WERI-Rb-1 (cell line): ENCODE measurements around the gene LCT.

Experiments used
- DNase-seq: peaks from one replicate; pipeline ENCODE4 v3.0.0-alpha.2; 2020
- H3K27ac ChIP-seq: fragments of 250-450 bp; sonication (Bioruptor Pico); 2 replicates; pipeline ENCODE4 v1.5.1; 2020; ENCODE audit warnings: mild to moderate bottlenecking, moderate library complexity
- H3K27me3 ChIP-seq: fragments of 250-450 bp; sonication (Bioruptor Pico); 2 replicates; pipeline ENCODE4 v1.5.1; 2021; ENCODE audit warnings: mild to moderate bottlenecking, low read depth, moderate library complexity; ENCODE audit not compliant: insufficient read depth, severe bottlenecking
- H3K36me3 ChIP-seq: fragments of 250-450 bp; sonication (Bioruptor Pico); 2 replicates; pipeline ENCODE4 v1.5.1; 2020; ENCODE audit warnings: mild to moderate bottlenecking, moderate library complexity
- H3K4me3 ChIP-seq: 2 replicates; pipeline ENCODE4 v1.5.1; 2011; ENCODE audit warnings: low read depth, mild to moderate bottlenecking, control low read depth, low read length
- H3K9me3 ChIP-seq: fragments of 250-450 bp; sonication (Bioruptor Pico); 2 replicates; pipeline ENCODE4 v1.5.1; 2021; ENCODE audit warnings: mild to moderate bottlenecking, moderate library complexity; ENCODE audit not compliant: severe bottlenecking
- CTCF ChIP-seq: IDR thresholded peaks from 2 replicates; pipeline ENCODE4 v1.5.1; 2011; ENCODE audit warnings: low read depth, mild to moderate bottlenecking, control low read depth, inconsistent platforms, low read length

LCT gene

GRCh38 chr2:135792401-135793150, 44.4 kb downstream of the LCT start:
- Histone ChIP-seq H3K36me3 (peaks cover 4% of the 10 kb centered on the region; the same call in 1 of the 2 replicates), H3K4me3 (no peak overlapping the region), H3K27me3 (no peaks in the 10 kb centered on the region), H3K9me3 (peaks cover 5% of the 10 kb centered on the region), H3K27ac (no peak overlapping the region)
- DNase-seq = no peak
- TF ChIP-seq CTCF = no peak

GRCh38 chr2:135791418-135792190, 45.4 kb downstream of the LCT start:
- peaks cover 5% of the 10 kb centered on the region for H3K9me3 ChIP-seq
- H3K27ac ChIP-seq = no peak overlapping the region
- no peak for TF ChIP-seq CTCF
- H3K4me3 ChIP-seq = no peak overlapping the region
- no peaks in the 10 kb centered on the region for H3K27me3 ChIP-seq
- peaks cover 9% of the 10 kb centered on the region; the same call in 1 of the 2 replicates for H3K36me3 ChIP-seq
- no peak for DNase-seq

- DNase-seq = no peak
- Histone ChIP-seq H3K27ac (no peak overlapping the region), H3K9me3 (peaks cover 5% of the 10 kb centered on the region), H3K36me3 (peaks cover 16% of the 10 kb centered on the region), H3K4me3 (no peak overlapping the region), H3K27me3 (no peaks in the 10 kb centered on the region)
- no peak for TF ChIP-seq CTCF
Observed at GRCh38 chr2:135790423-135790822, 46.6 kb downstream of the LCT start.

- no peak for TF ChIP-seq CTCF
- Histone ChIP-seq H3K27me3 (no peaks in the 10 kb centered on the region), H3K9me3 (no peaks in the 10 kb centered on the region), H3K27ac (no peak overlapping the region), H3K4me3 (no peak overlapping the region), H3K36me3 (peaks cover 52% of the 10 kb centered on the region)
- DNase-seq = no peak
Observed at GRCh38 chr2:135786823-135787222, 50.2 kb downstream of the LCT start.

GRCh38 chr2:135785032-135785431, 52.0 kb downstream of the LCT start:
- Histone ChIP-seq H3K27me3 (no peaks in the 10 kb centered on the region), H3K27ac (no peak overlapping the region), H3K36me3 (peaks cover 67% of the 10 kb centered on the region), H3K4me3 (no peak overlapping the region), H3K9me3 (no peaks in the 10 kb centered on the region)
- TF ChIP-seq CTCF = no peak
- DNase-seq = no peak
